Airway epithelial cell (primary cell): Measurements from ENCODE around the gene SYT1. TPM values are rescaled to one million over a fixed set of nuclear protein-coding genes. Genes with fewer than 3 reads are reported as not detected.

Source experiments
- total RNA-seq: library from RNA; depleted of rRNA; stranded (reverse); fragments of >200 nt; gene quantifications from 2 replicates; pipeline ENCODE4 v1.2.3, GENCODE V29; 2015

Gene SYT1
- total RNA-seq: 0.05 and 0.49 TPM in 2 replicates

GRCh38 chr12:78864403-78864869 lies at the start of gene SYT1:
Gene SYT1, plus strand, starts transcription at chr12:78864774.

